ENCODE measurements around the gene AGPAT1. TPM values are rescaled to one million over a fixed set of nuclear protein-coding genes. Genes with fewer than 3 reads are reported as not detected.
"Not testable (repeated sequence)": the region's sequence is repeated elsewhere in the genome, so short reads cannot be mapped to it uniquely, and the experiment has no call there.

The AGPAT1 gene
- total and polyA plus RNA-seq, 9 donors, result 32.3 to 71.7 (median 61.7) TPM

DNA sequence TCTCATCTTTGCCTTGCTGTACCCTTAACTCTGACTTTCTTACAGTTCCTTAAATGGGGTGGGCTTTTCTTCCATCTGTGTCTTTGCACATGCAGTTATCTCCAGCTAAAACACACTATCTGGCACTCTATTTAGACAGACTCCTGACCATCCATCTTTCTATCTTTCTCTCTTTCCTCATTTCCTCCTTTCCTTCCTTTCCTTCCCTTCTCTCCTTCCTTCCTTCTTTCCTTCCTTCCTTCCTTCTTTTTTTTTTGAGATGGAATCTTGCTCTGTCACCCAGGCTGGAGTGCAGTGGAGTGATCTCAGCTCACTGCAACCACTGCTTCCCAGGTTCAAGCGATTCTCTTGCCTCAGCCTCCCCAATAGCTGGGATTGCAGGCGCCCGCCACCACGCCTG lies 39.7 kb upstream of the AGPAT1 start:
- H3K9me3 ChIP-seq (replicated peaks; ENCODE audit: control insufficient read depth, low read depth, low read length), result no peaks in the 10 kb centered on the region
- H3K4me1 ChIP-seq (ENCODE audit: control insufficient read depth, insufficient read depth, low read length), result no peaks in the 10 kb centered on the region
- WGBS (ENCODE audit: insufficient coverage), result no CpG with 5 or more reads among the region's 4 CpGs
- no peak overlapping the region for H3K4me3 ChIP-seq (ENCODE audit: low read length)
- no peak for DNase-seq
- H3K36me3 ChIP-seq (ENCODE audit: control insufficient read depth, insufficient read depth, low read length), result no peaks in the 10 kb centered on the region
- H3K27ac ChIP-seq (ENCODE audit: low read length), result no peak overlapping the region
- H3K27me3 ChIP-seq (ENCODE audit: control insufficient read depth, insufficient read depth, low read length), result no peaks in the 10 kb centered on the region

DNA sequence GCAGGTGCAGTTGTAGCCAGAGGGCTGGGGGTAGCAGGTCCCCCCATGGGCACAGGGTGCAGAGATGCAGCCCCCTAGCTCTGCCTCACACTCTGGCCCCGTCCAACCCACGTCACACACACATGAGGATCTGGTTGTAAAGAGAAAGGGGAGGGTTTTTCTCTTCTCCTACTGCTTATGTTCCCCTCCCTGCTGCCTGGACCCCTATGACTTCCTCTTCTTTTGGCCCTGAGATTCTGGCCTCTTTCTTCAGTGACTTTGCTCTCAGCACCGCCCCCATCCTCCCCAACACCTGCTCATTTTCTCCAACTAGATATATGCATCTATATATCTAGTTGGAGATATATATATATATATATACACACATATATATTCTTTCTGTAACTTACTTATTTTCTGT lies 38.2 kb upstream of the AGPAT1 start:
- Histone ChIP-seq H3K27me3 (ENCODE audit: control insufficient read depth, insufficient read depth, low read length) (no peaks in the 10 kb centered on the region), H3K27ac (ENCODE audit: low read length) (no peak overlapping the region), H3K4me1 (ENCODE audit: control insufficient read depth, insufficient read depth, low read length) (no peaks in the 10 kb centered on the region), H3K4me3 (ENCODE audit: low read length) (no peak overlapping the region), H3K36me3 (ENCODE audit: control insufficient read depth, insufficient read depth, low read length) (no peaks in the 10 kb centered on the region), H3K9me3 (replicated peaks; ENCODE audit: control insufficient read depth, low read depth, low read length) (no peaks in the 10 kb centered on the region)
- WGBS (ENCODE audit: insufficient coverage), result no CpG with 5 or more reads among the region's 3 CpGs
- no peak for DNase-seq

DNA sequence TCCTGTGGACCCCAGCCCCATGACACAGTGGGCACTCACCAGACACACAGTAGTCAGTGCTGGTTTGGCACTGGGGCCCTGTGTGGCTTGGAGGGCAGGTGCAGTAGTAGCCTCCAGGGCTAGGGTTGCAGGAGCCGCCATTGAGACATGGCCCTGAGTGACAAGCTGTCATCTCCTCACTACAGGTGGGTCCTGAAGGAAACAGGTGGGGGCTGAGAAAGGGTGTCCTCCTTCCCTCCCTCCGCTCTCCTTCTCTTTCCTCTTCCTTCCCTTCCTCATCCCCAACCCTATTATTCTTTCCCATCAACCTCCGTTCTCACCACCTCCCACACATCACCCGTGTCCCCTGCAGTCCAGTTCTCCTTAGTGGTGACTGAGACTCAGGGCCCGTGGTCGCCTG lies 37.8 kb upstream of the AGPAT1 start:
- WGBS (ENCODE audit: insufficient coverage), result 78% methylated on average over 2 of the region's 6 CpGs
- Histone ChIP-seq H3K27me3 (ENCODE audit: control insufficient read depth, insufficient read depth, low read length) (no peaks in the 10 kb centered on the region), H3K9me3 (replicated peaks; ENCODE audit: control insufficient read depth, low read depth, low read length) (no peaks in the 10 kb centered on the region), H3K4me3 (ENCODE audit: low read length) (no peak overlapping the region), H3K27ac (ENCODE audit: low read length) (no peak overlapping the region), H3K36me3 (ENCODE audit: control insufficient read depth, insufficient read depth, low read length) (no peaks in the 10 kb centered on the region), H3K4me1 (ENCODE audit: control insufficient read depth, insufficient read depth, low read length) (no peaks in the 10 kb centered on the region)
- DNase-seq, result no peak

DNA sequence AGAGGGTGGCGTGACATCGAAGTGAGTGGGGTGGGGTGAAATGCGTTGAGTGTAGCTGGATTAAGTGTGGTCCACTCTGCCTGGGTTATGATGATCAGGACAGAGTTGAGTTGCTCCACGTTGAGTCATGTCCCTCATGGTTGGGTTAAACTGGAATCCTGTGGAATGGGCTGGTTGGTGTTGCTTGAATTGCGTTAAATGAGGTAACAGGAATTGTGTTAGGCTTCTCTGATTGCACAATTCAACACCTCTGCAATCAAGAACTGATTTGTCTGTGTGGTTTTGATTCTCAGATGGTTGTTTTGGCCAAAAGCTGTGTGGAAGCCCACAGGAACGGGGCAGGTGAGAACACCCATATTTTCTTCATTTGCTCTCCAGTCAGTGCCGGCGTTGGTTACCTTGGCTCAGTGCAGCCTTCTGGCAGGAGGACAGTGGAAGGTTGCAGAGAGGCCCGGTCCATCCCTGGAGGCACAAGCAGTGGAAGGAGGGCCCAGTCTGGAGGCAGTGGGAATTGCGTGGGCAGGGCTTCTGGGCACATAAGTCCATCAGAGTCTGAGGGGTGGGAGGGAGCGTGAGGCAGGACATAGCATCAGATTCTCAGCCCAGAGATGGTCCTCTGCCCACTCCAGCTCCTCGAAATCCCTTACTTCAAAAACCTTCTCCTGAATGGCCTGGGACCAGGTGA lies 36.3 kb upstream of the AGPAT1 start:
- H3K27me3 ChIP-seq (ENCODE audit: control insufficient read depth, insufficient read depth, low read length), result no peaks in the 10 kb centered on the region
- DNase-seq, result no peak
- 64% methylated on average over 6 of the region's 12 CpGs for WGBS (ENCODE audit: insufficient coverage)
- no peak overlapping the region for H3K4me3 ChIP-seq (ENCODE audit: low read length)
- no peaks in the 10 kb centered on the region for H3K9me3 ChIP-seq (replicated peaks; ENCODE audit: control insufficient read depth, low read depth, low read length)
- no peaks in the 10 kb centered on the region for H3K4me1 ChIP-seq (ENCODE audit: control insufficient read depth, insufficient read depth, low read length)
- no peak overlapping the region for H3K27ac ChIP-seq (ENCODE audit: low read length)
- no peaks in the 10 kb centered on the region for H3K36me3 ChIP-seq (ENCODE audit: control insufficient read depth, insufficient read depth, low read length)

DNA sequence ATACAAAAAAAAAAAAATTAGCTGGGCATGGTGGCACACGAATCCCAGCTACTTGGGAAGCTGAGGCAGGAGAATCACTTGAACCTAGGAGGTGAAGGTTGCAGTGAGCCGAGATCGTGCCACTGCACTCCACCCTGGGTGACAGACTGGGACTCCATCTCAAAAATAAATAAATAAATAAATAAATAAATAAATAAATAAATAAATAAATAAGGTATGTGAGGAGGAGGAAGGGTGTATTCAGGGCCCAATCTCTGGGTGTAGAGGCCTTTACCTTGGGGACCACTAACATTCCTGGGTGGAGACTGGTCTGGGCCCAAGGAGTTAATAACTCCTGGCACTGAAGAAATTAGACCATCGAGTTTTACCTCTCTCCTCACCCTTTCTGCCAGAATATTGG lies 35.5 kb upstream of the AGPAT1 start:
- H3K4me3 ChIP-seq (ENCODE audit: low read length); H3K4me1 ChIP-seq (ENCODE audit: control insufficient read depth, insufficient read depth, low read length); H3K27me3 ChIP-seq (ENCODE audit: control insufficient read depth, insufficient read depth, low read length); DNase-seq; H3K27ac ChIP-seq (ENCODE audit: low read length); H3K36me3 ChIP-seq (ENCODE audit: control insufficient read depth, insufficient read depth, low read length); H3K9me3 ChIP-seq (replicated peaks; ENCODE audit: control insufficient read depth, low read depth, low read length): not testable (repeated sequence)
- WGBS (ENCODE audit: insufficient coverage), result no CpG with 5 or more reads among the region's 4 CpGs

DNA sequence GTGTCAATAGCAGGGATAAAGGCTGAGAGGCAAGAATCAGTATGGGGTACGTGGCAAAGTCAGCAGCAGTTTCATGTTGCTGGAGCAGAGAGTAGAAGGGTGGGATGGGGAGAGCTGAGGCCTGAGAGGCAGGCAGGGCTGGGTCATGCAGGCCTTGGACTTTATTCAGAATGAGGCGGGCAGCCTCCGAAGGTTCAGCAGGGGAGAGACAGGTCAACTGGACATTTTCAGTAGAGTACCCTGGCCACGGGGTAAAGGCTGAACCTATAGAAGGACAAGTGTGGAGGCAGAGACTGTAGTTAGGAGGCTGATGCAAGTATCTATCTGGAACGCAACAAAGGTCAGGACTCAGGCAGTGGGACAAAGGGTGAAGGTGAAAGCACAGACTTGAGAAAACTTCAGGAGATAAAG lies 34.3 kb upstream of the AGPAT1 start:
- H3K36me3 ChIP-seq (ENCODE audit: control insufficient read depth, insufficient read depth, low read length), result no peaks in the 10 kb centered on the region
- no peaks in the 10 kb centered on the region for H3K27me3 ChIP-seq (ENCODE audit: control insufficient read depth, insufficient read depth, low read length)
- no peak overlapping the region for H3K4me3 ChIP-seq (ENCODE audit: low read length)
- no peak overlapping the region for H3K27ac ChIP-seq (ENCODE audit: low read length)
- DNase-seq, result no peak
- H3K9me3 ChIP-seq (replicated peaks; ENCODE audit: control insufficient read depth, low read depth, low read length), result no peaks in the 10 kb centered on the region
- WGBS (ENCODE audit: insufficient coverage), result 78% methylated on average over 5 of the region's 5 CpGs
- no peaks in the 10 kb centered on the region for H3K4me1 ChIP-seq (ENCODE audit: control insufficient read depth, insufficient read depth, low read length)

DNA sequence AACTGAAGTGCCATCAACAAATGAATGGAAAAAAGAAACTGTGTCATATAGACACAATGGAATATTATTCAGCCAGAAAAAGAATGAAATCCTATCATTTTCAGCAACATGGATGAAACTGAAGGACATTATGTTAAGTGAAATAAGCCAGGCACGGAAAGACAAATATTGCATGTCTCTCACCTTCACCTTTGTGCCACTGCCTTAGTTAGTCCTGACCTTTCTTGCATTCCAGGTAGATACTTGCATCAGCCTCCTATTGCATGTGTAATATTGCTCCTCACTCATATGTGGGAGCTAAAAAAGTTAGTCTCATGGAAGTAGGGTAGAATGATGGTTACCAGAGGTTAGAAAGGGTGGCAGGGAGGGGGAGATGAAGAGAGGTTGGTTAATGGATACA lies 33.1 kb upstream of the AGPAT1 start:
- Histone ChIP-seq H3K36me3 (ENCODE audit: control insufficient read depth, insufficient read depth, low read length) (no peaks in the 10 kb centered on the region), H3K27me3 (ENCODE audit: control insufficient read depth, insufficient read depth, low read length) (peaks cover 2% of the 10 kb centered on the region), H3K27ac (ENCODE audit: low read length) (no peak overlapping the region), H3K4me1 (ENCODE audit: control insufficient read depth, insufficient read depth, low read length) (no peaks in the 10 kb centered on the region), H3K9me3 (replicated peaks; ENCODE audit: control insufficient read depth, low read depth, low read length) (no peaks in the 10 kb centered on the region), H3K4me3 (ENCODE audit: low read length) (no peak overlapping the region)
- no peak for DNase-seq
- WGBS (ENCODE audit: insufficient coverage), result no CpG with 5 or more reads among the region's 1 CpG

DNA sequence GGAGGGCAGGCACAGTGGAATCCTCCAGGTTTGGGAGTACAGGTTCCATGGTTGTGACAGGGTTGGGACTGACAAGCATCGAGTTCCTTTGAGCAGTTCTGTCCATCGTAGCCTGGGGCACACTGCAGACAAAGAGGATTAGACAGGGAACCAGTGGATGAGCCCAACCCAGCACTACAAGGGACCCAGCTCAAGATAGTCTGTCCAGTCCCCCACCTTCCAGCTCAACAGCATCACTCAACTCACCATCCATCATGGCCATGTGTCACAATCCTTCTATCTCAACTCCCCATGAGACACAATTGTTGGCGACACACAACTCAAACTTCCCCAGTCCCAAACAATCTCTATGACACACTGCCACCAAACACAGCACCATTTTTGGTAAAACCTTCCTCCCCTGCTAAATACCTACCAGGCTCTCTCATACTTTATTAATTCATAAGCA lies 28.4 kb upstream of the AGPAT1 start:
- Histone ChIP-seq H3K36me3 (ENCODE audit: control insufficient read depth, insufficient read depth, low read length) (no peaks in the 10 kb centered on the region), H3K27ac (ENCODE audit: low read length) (no peak overlapping the region), H3K9me3 (replicated peaks; ENCODE audit: control insufficient read depth, low read depth, low read length) (no peaks in the 10 kb centered on the region), H3K4me3 (ENCODE audit: low read length) (no peak overlapping the region), H3K4me1 (ENCODE audit: control insufficient read depth, insufficient read depth, low read length) (no peaks in the 10 kb centered on the region), H3K27me3 (ENCODE audit: control insufficient read depth, insufficient read depth, low read length) (peaks cover 5% of the 10 kb centered on the region)
- DNase-seq, result no peak
- WGBS (ENCODE audit: insufficient coverage), result 92% methylated on average over 3 of the region's 3 CpGs

DNA sequence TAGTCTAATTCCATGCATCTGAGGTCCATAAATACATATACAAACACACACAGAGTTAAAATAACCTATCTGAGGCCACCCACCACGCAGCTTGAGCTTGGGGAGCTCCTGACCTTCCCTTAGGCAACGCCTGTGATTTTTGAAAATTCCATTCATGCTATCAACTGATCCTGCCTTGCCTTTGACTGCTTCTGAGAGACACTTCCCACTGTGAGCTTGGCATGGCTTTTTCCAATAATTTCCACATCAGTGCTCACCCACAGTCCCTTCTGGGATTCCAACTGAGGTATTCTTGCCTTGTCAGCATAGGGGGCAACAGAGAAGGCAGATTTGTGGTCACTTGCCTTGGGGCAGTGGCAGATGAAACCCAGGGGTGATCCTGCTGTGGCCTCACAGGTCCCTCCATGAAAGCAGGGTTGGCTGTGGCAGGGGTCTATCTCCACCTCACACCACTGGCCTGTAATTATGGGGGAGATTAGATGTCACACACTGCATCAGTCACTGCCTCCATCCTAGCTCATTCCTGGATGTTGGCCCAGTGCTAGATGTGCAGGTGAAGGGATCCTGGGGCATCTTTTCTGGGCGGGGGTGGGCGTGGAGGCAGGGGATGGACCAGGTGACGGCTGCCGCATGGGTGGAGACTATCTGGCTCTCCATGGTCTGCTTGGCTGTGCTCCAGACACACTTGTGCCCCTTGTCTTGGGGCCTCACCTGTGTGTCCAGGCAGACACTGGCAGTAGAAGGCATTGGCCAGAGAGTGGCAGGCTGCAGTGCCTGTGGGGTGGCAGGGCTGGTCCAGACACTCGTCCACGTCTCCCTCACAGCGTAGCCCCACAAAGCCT lies 27.8 kb upstream of the AGPAT1 start:
- WGBS (ENCODE audit: insufficient coverage), result 83% methylated on average over 9 of the region's 9 CpGs
- Histone ChIP-seq H3K4me3 (ENCODE audit: low read length) (no peak overlapping the region), H3K36me3 (ENCODE audit: control insufficient read depth, insufficient read depth, low read length) (no peaks in the 10 kb centered on the region), H3K4me1 (ENCODE audit: control insufficient read depth, insufficient read depth, low read length) (no peaks in the 10 kb centered on the region), H3K27me3 (ENCODE audit: control insufficient read depth, insufficient read depth, low read length) (peaks cover 5% of the 10 kb centered on the region), H3K9me3 (replicated peaks; ENCODE audit: control insufficient read depth, low read depth, low read length) (no peaks in the 10 kb centered on the region), H3K27ac (ENCODE audit: low read length) (no peak overlapping the region)
- DNase-seq, result no peak

DNA sequence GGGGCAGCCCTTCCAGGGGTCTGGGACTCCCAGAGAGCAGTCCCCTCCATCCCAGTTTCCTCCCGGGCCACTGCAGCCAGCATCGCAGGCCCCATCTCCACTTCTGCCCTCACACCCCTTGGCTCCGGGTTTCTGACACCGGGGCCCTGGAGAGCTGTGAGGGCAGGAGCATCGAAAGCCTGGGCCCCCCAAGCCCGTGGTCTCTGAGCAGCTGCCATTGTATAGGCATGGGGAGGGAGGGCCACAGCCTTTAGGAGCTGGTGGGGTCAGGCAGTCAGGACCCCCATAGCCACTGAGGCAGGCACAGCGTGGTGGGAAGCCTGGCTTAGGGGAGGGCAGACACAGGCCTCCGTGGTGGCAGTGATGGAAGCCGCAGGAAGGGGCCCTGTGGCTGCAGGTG lies 26.3 kb upstream of the AGPAT1 start:
- Histone ChIP-seq H3K4me1 (ENCODE audit: control insufficient read depth, insufficient read depth, low read length) (peaks cover 3% of the 10 kb centered on the region), H3K9me3 (replicated peaks; ENCODE audit: control insufficient read depth, low read depth, low read length) (no peaks in the 10 kb centered on the region), H3K4me3 (ENCODE audit: low read length) (no peak overlapping the region), H3K27ac (ENCODE audit: low read length) (no peak overlapping the region), H3K27me3 (ENCODE audit: control insufficient read depth, insufficient read depth, low read length) (peaks cover 5% of the 10 kb centered on the region), H3K36me3 (ENCODE audit: control insufficient read depth, insufficient read depth, low read length) (no peaks in the 10 kb centered on the region)
- DNase-seq, result no peak
- whole genome bisulfite sequencing (ENCODE audit: insufficient coverage), result 78% methylated on average over 3 of the region's 9 CpGs

Data from muscle of leg (tissue), 11 donors.